Cerebellar cortex (tissue), 1 donor: ENCODE measurements around the gene IL17B.

ENCODE experiments used
- DNase-seq: peaks from one replicate; pipeline ENCODE4 v3.0.0-alpha.2; 2015; ENCODE audit warnings: low spot score

Gene IL17B, protein sequence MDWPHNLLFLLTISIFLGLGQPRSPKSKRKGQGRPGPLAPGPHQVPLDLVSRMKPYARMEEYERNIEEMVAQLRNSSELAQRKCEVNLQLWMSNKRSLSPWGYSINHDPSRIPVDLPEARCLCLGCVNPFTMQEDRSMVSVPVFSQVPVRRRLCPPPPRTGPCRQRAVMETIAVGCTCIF

GRCh38 chr5:149379177-149379761, at the start of gene IL17B:
IL17B (minus strand) TSS chr5:149379292; CDS start chr5:149379225, 67 bp downstream.
- no peak for DNase-seq

- DNase-seq: no peak
Observed at GRCh38 chr5:149428032-149428431, 48.9 kb upstream of the IL17B start.

GRCh38 chr5:149427374-149427773, 48.3 kb upstream of the IL17B start:
- no peak for DNase-seq

GRCh38 chr5:149426931-149427330, 47.8 kb upstream of the IL17B start:
- DNase-seq: no peak

GRCh38 chr5:149425729-149426128, 46.6 kb upstream of the IL17B start:
- no peak for DNase-seq

GRCh38 chr5:149424371-149425315, 45.6 kb upstream of the IL17B start:
- DNase-seq: no peak

GRCh38 chr5:149423794-149424268, 44.7 kb upstream of the IL17B start:
- DNase-seq: no peak

GRCh38 chr5:149423049-149423793, 44.1 kb upstream of the IL17B start:
- no peak for DNase-seq

DNA sequence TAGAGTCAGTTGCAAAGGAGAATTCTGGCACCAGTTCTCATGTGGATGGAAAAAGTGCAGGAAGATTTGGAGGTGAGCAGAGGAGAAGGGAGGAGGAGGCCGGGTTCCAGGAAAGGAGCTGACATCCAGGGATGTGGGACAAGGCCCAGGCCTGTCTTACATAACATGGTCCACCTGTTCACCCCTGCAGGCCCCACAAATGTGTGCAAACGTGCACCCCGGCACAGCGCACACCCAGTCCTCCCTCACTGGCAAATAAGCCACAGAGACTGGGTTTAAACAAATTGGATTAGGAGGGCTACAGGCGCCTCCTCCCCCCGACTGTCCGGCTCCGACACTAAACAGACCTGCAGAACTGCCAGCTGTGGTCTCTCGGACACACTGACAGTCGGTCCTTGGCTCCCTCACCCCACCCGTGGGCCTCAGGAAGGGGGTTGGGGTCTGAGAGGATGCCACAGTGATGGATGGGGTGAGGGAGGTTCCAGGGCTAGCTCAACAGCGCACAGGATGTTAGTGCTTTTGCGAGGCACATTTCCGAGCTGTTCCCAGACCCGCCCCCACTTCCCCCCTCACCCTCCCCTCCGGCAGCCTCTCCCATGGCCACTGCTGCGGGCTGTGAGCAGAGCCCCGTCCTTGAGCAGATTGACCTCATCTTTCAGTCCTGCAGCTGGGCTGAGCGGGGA, 43.4 kb upstream of the IL17B start:
- DNase-seq: peak; percentile 38

DNA sequence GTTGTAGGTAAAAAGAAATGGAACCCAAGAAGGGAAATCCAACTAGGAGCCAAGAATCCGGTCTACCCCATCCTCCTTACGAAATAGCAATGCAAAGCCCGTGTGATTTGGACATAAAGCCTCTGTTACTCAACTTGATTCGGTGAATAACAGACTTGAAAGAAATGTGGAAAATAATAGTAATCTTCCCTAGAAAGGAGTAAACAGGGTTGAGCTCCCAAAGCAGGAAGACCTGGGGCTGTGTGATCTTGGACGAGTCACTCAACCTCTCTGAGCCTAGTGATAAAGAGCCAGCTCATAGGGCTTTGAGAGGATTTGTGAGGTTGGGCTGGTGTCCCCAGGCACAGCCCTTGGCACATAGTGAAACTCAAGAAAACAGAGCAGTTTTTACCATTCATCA, 42.7 kb upstream of the IL17B start:
- no peak for DNase-seq

GRCh38 chr5:149421372-149421685, 42.2 kb upstream of the IL17B start:
- no peak for DNase-seq

DNA sequence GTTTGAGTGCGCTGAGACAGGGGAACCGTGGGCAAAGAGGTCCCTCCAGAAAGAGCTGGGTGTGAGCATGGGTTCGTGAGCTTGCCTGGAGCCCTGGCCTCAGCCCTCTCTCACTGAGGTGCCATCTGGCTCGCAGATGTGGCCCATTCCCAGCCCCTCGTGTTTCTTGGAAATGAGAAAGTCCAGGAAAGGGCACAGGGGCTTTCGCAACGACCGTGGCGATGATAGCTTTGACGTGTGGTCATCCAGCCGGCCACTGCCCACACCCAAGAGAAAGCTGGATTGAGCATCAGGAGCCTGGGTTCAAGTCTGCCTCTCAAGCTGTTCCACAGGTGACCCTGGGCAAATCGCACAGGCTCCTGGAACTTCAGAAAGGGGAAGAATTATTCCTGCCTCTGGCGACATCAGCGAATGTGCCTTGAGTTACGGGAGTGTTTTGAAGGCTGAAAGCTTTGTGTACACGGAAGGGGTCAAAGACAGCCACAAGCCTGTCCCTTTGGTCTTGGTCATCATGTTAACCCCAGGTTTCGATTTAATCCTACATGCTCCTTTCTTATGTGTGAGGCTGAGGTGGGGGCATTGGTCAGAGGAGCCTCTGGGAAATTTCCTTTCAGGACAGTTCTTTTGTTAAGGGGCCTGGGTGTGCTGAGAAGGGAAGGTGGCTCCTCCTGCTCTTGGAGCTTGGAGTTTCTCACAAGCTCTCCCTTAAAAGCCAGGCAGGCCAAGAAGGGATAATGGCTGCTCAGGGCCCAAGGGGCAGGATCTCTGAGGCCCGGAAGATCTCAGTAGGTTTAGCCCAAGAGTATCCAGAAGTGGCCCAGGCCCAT, 41.7 kb upstream of the IL17B start:
- no peak for DNase-seq

DNA sequence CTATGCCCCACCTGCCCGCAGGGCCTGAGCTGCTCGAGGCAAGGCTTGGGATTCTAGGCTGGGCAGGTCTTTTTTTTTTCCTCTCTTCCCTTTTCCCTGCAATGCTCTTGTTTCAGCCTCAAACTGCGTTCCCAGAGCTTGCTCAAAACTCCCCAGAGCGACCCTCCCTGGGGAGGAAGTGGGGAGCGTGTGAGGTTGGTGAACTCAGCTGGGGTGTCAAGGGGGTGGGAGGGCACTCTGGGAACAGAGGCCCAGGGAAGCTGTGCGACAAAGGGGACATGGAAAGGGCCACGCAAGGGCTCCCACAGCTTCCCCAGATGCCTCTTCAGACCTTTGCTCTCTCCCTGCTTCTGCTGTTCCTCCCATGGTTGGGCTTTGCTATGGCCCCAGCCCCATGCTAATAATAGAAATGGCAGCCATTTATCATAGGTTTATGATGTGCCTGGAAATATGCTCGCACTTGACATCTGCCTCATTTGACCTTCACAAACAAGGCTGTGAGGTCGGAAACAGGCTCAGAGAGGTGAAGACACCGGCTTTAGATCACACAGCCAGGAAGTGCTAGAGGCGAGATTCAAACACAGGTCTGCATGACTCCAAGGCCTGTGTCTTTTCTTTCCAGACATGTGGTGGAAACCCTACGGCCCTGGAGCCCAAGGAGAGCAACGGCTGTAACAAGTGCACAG, 40.9 kb upstream of the IL17B start:
- no peak for DNase-seq

DNA sequence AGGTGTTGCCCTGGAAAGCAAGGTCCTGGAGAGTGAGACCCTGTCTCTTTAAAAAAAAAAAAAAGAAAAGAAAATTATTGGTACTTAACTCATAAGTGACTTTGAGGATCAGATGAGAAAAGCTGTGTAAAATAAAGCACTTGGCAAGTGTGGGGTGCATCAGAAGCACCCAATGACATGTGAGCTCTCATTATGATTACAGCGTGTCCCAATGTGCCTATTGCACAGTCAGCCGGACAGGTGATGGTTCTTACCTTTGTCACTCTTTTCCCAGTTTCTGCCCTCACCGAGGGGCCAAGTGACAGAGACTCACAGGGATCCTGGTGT, 40.4 kb upstream of the IL17B start:
- DNase-seq: no peak

GRCh38 chr5:149418910-149419531, 39.9 kb upstream of the IL17B start:
- no peak for DNase-seq

GRCh38 chr5:149417711-149418368, 38.7 kb upstream of the IL17B start:
- DNase-seq: no peak

GRCh38 chr5:149416987-149417710, 38.1 kb upstream of the IL17B start:
- DNase-seq: no peak

DNA sequence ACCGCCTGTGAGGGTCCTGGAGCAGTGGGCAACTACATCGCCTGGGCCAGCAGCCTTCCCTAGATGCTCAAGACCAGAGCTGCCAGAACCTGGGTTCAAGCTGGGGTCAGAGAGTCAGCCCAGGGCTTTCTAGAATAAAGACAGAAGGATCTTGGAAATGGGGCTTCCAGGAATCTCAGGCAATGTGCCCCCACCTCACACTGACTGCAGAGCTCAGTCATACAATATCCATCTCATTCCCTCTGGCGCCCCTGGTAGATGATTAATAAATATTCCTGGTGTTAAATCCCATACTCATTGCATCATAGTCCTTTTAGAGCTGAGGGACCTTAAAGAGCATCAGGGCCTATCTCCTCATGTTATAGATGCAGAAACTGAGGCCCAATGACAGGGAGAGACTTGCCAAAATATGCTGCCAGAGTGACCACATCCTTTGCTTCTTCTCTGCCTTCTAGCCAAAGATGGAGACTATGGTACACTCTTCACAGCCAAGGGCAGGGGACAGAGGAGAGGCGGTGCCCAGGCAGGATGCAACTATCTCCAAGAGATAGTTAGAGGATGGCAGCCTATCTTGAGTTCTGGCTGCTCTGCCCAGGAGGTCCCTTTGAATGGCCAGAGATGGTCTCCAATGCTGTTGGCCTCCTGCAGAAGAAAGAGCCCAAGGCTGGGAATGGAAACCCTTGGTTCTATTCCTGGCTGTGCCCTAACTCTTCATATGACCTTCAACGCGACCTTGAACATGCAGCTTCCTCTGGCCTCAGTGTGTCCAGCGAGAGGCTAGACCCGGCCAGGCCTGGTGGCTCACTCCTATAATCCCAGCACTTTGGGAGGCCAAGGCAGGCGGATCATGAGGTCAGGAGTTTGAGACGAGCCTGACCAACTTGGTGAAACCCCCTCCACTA, 36.2 kb upstream of the IL17B start:
- DNase-seq: no peak
